Astrocyte (in vitro differentiated cells and primary cell): Measurements from ENCODE around the gene KIF21A. TPM values are rescaled to one million over a fixed set of nuclear protein-coding genes. Genes with fewer than 3 reads are reported as not detected.

Experiments used
- DNase-seq: peaks from one replicate; pipeline ENCODE4 v3.0.0-alpha.2; 2010; ENCODE audit warnings: low read depth
- FAIRE-seq: peaks from 2 replicates; lab custom pipeline; 2011; peaks lifted over from hg19 to GRCh38; lab: Jason Lieb, UNC
- H2AFZ ChIP-seq: 2 replicates; pipeline ENCODE4 v1.6.0; 2012; ENCODE audit warnings: low read depth, low read length, inconsistent platforms
- H3K27ac ChIP-seq: 2 replicates; pipeline ENCODE4 v1.5.1; 2011; ENCODE audit warnings: low read depth, low read length, inconsistent platforms
- H3K27me3 ChIP-seq: 2 replicates; pipeline ENCODE4 v1.6.0; 2011; ENCODE audit warnings: low read length, inconsistent platforms; ENCODE audit not compliant: insufficient read depth
- H3K36me3 ChIP-seq: 2 replicates; pipeline ENCODE4 v1.5.1; 2011; ENCODE audit warnings: low read length, inconsistent platforms; ENCODE audit not compliant: insufficient read depth
- H3K4me1 ChIP-seq: 2 replicates; pipeline ENCODE4 v1.5.1; 2011; ENCODE audit warnings: low read length, inconsistent platforms; ENCODE audit not compliant: insufficient read depth
- H3K4me2 ChIP-seq: 2 replicates; pipeline ENCODE4 v1.6.0; 2012; ENCODE audit warnings: low read length, inconsistent platforms
- H3K4me3 ChIP-seq: 2 replicates; pipeline ENCODE4 v1.5.1; 2011; ENCODE audit warnings: low read depth, mild to moderate bottlenecking, low read length, inconsistent platforms; ENCODE audit not compliant: insufficient read depth
- H3K79me2 ChIP-seq: 2 replicates; pipeline ENCODE4 v1.6.0; 2012; ENCODE audit warnings: mild to moderate bottlenecking, low read length, inconsistent platforms; ENCODE audit not compliant: insufficient read depth
- H3K9ac ChIP-seq: 2 replicates; pipeline ENCODE4 v1.6.0; 2012; ENCODE audit warnings: mild to moderate bottlenecking, low read length, inconsistent platforms
- H3K9me3 ChIP-seq: 2 replicates; pipeline ENCODE4 v1.5.1; 2012; ENCODE audit warnings: low read depth, mild to moderate bottlenecking, low read length, inconsistent platforms; ENCODE audit not compliant: insufficient read depth
- H4K20me1 ChIP-seq: 2 replicates; pipeline ENCODE4 v1.6.0; 2012; ENCODE audit warnings: low read length, inconsistent platforms; ENCODE audit not compliant: insufficient read depth
- H3K27ac Mint-ChIP-seq: one replicate; pipeline ENCODE4 v1.8.0; 2021; ENCODE audit warnings: mild to moderate bottlenecking, mixed read lengths; ENCODE audit not compliant: unreplicated experiment
- H3K27me3 Mint-ChIP-seq: one replicate; pipeline ENCODE4 v1.8.0; 2021; ENCODE audit warnings: low read depth, mixed read lengths; ENCODE audit not compliant: unreplicated experiment
- H3K36me3 Mint-ChIP-seq: one replicate; pipeline ENCODE4 v1.8.0; 2021; ENCODE audit warnings: low read depth, mixed read lengths; ENCODE audit not compliant: unreplicated experiment
- H3K4me1 Mint-ChIP-seq: one replicate; pipeline ENCODE4 v1.8.0; 2021; ENCODE audit warnings: low read depth, mixed read lengths; ENCODE audit not compliant: unreplicated experiment
- H3K4me3 Mint-ChIP-seq: one replicate; pipeline ENCODE4 v1.8.0; 2021; ENCODE audit warnings: mild to moderate bottlenecking, moderate library complexity, mixed read lengths; ENCODE audit not compliant: unreplicated experiment
- H3K9me3 Mint-ChIP-seq: one replicate; pipeline ENCODE4 v1.8.0; 2021; ENCODE audit warnings: mild to moderate bottlenecking, mixed read lengths; ENCODE audit not compliant: unreplicated experiment
- CTCF ChIP-seq: IDR thresholded peaks from 2 replicates; pipeline ENCODE4 v1.5.1; 2011; ENCODE audit warnings: low read depth, mild to moderate bottlenecking, inconsistent platforms, low read length, moderate library complexity; ENCODE audit not compliant: insufficient read depth
- EZH2 ChIP-seq: IDR thresholded peaks from 2 replicates; pipeline ENCODE4 v1.6.1; 2012; ENCODE audit warnings: mild to moderate bottlenecking, low read length, inconsistent platforms; ENCODE audit not compliant: insufficient read depth
- total RNA-seq: library from RNA; stranded (reverse); gene quantifications from 2 replicates; pipeline ENCODE4 v1.2.1, GENCODE V29; 2021

Gene KIF21A
- total RNA-seq, 1 donor from 2014 or later, result 26.3 TPM

- no peaks in the 10 kb centered on the region for H3K4me1 Mint-ChIP-seq
- Histone ChIP-seq H3K9me3 (no peaks in the 10 kb centered on the region), H3K4me2 (no peak overlapping the region), H3K36me3 (no peaks in the 10 kb centered on the region), H3K4me3 (no peak overlapping the region), H3K79me2 (no peaks in the 10 kb centered on the region), H4K20me1 (no peaks in the 10 kb centered on the region), H3K4me1 (no peaks in the 10 kb centered on the region), H3K27me3 (no peaks in the 10 kb centered on the region), H3K27ac (no peak overlapping the region), H3K9ac (no peak overlapping the region), H2AFZ (no peak overlapping the region)
- FAIRE-seq (no peak), DNase-seq (no peak)
- TF ChIP-seq CTCF, result no peak
- TF ChIP-seq EZH2, result no peak
- no peak overlapping the region for H3K27ac Mint-ChIP-seq
- no peaks in the 10 kb centered on the region for H3K27me3 Mint-ChIP-seq
- no peak overlapping the region for H3K4me3 Mint-ChIP-seq
- no peaks in the 10 kb centered on the region for H3K36me3 Mint-ChIP-seq
- H3K9me3 Mint-ChIP-seq, result no peaks in the 10 kb centered on the region
Observed at GRCh38 chr12:39278426-39278825, 164.5 kb downstream of the KIF21A start.

- Mint-ChIP-seq H3K36me3 (no peaks in the 10 kb centered on the region), H3K27ac (no peak overlapping the region), H3K27me3 (no peaks in the 10 kb centered on the region), H3K4me3 (no peak overlapping the region), H3K4me1 (no peaks in the 10 kb centered on the region), H3K9me3 (no peaks in the 10 kb centered on the region)
- FAIRE-seq, result no peak
- H2AFZ ChIP-seq, result no peak overlapping the region
- H3K9ac ChIP-seq, result no peak overlapping the region
- no peaks in the 10 kb centered on the region for H3K9me3 ChIP-seq
- H3K79me2 ChIP-seq, result no peaks in the 10 kb centered on the region
- no peaks in the 10 kb centered on the region for H3K4me1 ChIP-seq
- peaks cover 3% of the 10 kb centered on the region for H3K27me3 ChIP-seq
- DNase-seq, result no peak
- H4K20me1 ChIP-seq, result no peaks in the 10 kb centered on the region
- H3K36me3 ChIP-seq, result no peaks in the 10 kb centered on the region
- no peak overlapping the region for H3K27ac ChIP-seq
- TF ChIP-seq EZH2 (no peak), CTCF (no peak)
- no peak overlapping the region for H3K4me2 ChIP-seq
- H3K4me3 ChIP-seq, result no peak overlapping the region
Observed at GRCh38 chr12:39277416-39277815, 165.5 kb downstream of the KIF21A start.

- no peak overlapping the region for H3K9ac ChIP-seq
- H3K27me3 ChIP-seq, result peaks cover 3% of the 10 kb centered on the region
- H2AFZ ChIP-seq, result no peak overlapping the region
- no peaks in the 10 kb centered on the region for H4K20me1 ChIP-seq
- H3K27ac ChIP-seq, result no peak overlapping the region
- Mint-ChIP-seq H3K27ac (no peak overlapping the region), H3K4me1 (no peaks in the 10 kb centered on the region), H3K9me3 (no peaks in the 10 kb centered on the region), H3K27me3 (no peaks in the 10 kb centered on the region), H3K36me3 (no peaks in the 10 kb centered on the region), H3K4me3 (no peak overlapping the region)
- TF ChIP-seq CTCF, result no peak
- no peak for TF ChIP-seq EZH2
- H3K4me2 ChIP-seq, result no peak overlapping the region
- no peak for DNase-seq
- H3K4me1 ChIP-seq, result no peaks in the 10 kb centered on the region
- H3K4me3 ChIP-seq, result no peak overlapping the region
- no peaks in the 10 kb centered on the region for H3K9me3 ChIP-seq
- H3K79me2 ChIP-seq, result no peaks in the 10 kb centered on the region
- H3K36me3 ChIP-seq, result no peaks in the 10 kb centered on the region
- no peak for FAIRE-seq
Observed at GRCh38 chr12:39275846-39276245, 167.1 kb downstream of the KIF21A start.
